Vagina (tissue), 2 donors: ENCODE measurements around the gene LPAR4.

Experiments used
- CTCF ChIP-seq, 3 experiments: fragments of 450-650 bp in 2 of 3; fragments of 200-600 bp in 1 of 3; sonication (generic) in 1 of 3; IDR thresholded peaks; one replicate each; pipeline ENCODE4 v1.5.1; 2017 to 2019; ENCODE audit warnings: antibody characterized with exemption in 3 of 3, mild to moderate bottlenecking in 2 of 3, moderate library complexity in 2 of 3
- POLR2A ChIP-seq, 2 donors: fragments of 450-650 bp; IDR thresholded peaks; one replicate each; pipeline ENCODE4 v1.6.1; 2017; ENCODE audit warnings: antibody characterized with exemption in 2 of 2, mild to moderate bottlenecking in 2 of 2, moderate library complexity in 2 of 2

DNA sequence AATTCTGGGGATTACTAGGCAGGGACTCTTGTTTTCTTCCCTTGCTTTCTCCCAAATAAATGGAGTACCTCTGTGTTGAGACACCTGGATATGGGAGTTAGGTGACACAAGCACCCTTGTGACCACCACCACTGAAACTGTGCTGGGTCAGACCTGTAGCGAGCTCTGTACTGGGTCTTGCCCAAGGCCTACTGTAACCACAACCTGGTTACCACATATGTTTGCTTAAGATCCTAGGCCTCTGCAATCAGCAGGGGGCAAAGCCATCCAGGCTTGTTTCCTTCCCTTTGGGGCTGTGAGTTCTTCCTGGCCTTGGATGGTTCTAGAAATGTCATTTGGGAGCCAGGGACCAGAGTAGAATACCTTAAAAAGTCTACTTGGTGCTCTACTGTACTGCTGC, 49.4 kb downstream of the LPAR4 start:
- TF ChIP-seq POLR2A (IDR thresholded peaks at IDR 0.05) (no peak), CTCF (IDR thresholded peaks at IDR 0.05) (no peak)
